HG02884 (cell line): Measurements from ENCODE around the gene TNNT1.
"Not testable (repeated sequence)": the region's sequence is repeated elsewhere in the genome, so short reads cannot be mapped to it uniquely, and the experiment has no call there.

ENCODE experiments used
- ATAC-seq: cut with Tn5 transposase; IDR thresholded peaks from one replicate; pipeline ENCODE4 v1.9.1; 2021; ENCODE audit warnings: mild to moderate bottlenecking, moderate library complexity; ENCODE audit not compliant: unreplicated experiment

Gene TNNT1

DNA sequence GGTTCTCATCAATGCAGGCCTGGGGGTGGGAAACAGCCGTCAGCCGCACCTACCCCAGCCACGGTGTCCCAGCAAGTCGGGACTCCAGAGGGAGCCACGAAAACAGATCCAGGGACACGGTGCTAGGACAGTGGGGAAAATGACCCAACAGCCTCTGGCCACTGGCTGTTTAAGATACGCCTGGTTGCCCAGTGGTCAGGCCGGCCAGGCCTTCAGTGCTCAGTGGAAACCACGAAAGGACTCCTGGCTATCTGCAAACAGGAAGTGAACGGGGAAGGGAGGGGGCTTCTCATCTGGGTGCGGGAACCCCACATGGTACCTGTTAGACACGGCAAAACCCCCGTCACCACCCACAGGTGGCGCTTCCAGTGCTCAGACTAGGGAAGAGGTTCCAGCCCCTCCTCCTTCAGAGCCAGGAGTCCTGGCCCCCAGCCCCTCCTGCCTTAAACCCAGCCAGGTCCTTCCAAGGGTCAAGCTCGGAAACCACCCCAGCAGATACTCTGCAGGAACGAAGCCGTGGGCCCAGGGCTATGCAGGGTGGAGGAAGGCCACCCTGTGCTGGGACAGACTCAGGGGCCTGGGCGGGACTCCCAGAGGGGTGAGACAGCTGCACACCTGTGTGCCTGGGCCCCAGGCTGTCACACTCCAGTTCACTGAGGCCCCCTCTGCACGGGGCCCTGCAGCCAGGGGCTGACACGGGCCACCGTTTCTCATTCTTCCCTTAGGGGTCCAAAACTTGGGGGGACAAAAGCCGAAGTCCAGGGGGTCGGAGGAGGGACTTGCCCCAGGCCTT lies 36.0 kb downstream of the TNNT1 start:
- no peak for ATAC-seq

DNA sequence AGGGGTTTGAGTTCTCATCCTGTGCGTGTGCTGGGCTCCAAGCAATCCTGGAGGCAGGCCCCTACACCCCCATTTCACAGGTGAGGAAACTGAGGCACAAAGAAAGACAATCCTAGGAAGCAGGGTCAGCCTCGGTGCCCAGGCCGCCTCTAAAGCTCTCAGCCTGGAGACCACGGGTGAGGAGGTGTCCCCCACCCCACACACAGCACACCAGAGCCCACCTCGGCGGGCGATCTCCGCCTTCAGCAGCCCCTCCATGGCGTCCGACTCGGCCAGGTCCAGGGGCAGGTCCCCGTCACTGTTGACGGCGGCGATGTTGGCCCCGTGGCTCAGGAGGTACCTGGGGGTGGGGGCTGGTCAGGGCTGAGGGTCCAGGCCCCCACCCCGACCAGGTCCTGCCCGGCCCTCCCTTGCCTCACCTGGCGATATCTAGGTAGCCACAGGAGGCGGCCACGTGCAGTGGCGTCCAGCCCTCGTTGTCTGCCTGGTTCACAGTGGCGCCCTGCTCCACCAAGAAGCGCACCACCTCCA lies 36.7 kb downstream of the TNNT1 start:
- ATAC-seq: no peak

DNA sequence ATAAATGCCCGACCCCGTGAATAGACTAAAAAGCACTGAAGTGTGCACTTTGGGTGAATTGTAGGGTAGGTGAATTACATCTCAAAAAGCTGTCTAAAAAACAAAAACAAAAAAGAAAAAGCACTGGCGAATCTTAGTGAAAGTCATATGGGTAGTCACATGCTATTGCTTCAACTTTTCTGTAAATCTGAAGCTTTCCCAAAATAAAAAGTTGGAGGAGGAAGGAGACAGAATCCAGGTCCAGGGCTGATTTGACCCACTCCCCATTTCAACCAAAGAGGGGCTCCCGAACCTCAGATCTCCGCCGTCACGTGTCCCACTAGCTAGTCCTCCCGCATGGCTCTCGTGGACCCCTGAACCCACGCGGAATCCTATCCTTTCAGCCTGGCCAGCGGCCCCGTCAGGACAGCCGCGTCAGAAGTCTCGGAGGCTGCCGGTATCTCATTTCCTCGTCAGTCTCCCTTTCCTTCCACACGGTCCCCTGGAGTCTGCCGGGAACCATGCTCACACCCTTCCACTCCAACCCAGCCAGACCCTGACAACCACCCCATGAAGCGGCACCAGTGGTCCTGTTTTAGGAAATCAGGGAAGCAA lies 37.7 kb downstream of the TNNT1 start:
- no peak for ATAC-seq

DNA sequence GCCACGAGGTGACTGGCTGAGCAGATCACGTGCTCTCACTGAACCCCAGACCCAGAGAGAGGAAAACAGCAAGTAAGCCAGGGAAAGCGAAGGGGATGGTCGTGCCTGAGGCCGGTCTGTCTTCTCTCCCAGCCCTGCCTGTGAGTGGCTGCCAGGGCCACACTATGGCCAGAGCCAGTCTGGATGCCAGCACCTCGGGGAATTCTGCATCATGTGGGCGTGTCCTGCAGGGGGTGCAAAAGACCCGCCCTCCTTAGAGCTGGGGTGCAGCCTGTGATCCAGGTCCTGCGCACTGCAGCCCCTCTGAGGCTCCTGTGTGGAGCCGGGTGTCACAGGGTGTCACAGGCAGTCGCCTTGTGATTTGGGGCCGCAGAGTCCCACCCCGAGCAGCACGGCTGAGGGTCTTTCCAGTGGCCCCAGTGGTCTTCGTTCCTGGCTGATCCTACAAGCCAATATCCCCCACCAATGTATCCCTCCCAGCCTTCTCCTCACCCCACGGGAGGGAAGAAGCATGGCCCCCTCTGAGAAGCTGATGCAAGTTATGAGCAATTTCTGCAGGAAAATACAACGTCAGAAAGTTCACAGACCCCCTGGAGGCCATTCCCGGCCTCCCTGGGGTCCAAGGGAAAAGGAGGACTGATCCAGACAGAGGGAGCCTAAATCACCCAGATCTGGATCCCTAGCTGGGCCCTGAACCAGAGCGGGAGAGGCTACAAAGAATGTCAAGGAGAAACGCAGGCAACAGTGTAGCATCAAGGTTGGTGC lies 39.3 kb downstream of the TNNT1 start:
- ATAC-seq: no peak

DNA sequence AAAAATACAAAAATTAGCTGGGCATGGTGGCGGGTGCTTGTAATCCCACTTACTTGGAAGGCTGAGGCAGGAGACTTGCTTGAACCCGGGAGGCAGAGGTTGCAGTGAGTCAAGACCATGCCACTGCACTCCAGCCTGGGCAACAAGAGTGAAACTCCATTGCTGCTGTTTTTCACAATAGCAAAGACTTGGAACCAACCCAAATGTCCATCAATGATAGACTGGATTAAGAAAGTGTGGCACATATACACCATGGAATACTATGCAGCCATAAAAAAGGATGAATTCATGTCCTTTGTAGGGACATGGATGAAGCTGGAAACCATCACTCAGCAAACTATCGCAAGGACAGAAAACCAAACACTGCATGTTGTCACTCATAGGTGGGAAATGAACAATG lies 41.8 kb downstream of the TNNT1 start:
- not testable (repeated sequence) for ATAC-seq

DNA sequence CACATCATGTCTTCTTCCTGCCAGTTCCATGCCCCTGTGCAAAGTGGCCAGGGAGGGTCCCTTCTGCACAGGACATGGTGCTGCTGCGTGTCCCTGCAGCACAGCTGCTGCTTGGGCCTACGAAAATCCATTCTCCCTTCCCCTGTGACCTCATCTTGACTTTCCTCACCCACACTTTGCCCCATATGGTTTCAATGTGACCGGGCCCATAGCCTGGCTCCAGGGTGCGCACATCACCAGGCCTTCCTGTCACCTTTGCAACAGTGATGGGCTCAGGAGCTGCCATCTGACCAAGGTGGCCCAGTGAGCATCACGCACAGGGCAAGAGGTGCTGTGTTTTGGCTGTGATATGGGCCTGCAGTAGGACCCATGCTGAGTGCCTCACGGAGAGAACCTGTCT lies 42.4 kb downstream of the TNNT1 start:
- ATAC-seq: no peak

DNA sequence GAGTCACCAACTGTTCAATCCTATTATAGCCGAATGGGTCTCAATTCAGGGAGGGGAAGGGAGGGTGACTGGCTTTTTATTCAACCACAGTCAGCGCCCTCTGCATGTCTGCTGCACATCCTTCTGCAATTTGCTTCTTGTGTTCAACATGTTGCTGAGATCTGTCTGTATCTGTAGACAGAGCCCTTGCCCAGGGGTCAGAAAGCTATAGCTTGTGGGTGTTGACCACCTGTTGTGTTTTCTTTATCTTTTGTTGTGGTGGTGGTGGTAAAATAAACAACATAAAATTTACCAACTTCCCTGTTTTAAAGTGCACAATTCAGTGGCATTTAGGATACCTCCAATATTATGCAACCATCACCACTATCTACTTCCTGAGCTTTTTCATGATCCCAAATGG lies 43.8 kb downstream of the TNNT1 start:
- no peak for ATAC-seq

DNA sequence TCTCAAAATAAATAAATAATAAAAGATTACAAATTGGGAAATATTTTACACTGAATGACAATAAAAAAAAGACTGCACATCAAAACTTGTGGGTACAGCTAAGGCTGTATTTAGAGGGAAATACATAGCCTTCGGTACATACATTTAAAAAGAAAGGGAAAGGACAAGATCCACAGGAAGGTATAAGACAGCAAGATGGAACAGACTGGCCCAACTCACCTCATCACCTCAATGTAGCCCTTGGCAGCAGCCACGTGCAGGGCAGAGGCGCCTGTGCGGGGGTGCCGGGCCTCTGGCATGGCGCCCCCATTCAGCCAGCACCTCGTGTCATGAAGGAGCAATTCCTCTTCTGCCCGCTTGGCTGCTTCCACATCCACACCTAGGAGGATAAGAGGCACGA lies 45.8 kb downstream of the TNNT1 start:
- no peak for ATAC-seq

DNA sequence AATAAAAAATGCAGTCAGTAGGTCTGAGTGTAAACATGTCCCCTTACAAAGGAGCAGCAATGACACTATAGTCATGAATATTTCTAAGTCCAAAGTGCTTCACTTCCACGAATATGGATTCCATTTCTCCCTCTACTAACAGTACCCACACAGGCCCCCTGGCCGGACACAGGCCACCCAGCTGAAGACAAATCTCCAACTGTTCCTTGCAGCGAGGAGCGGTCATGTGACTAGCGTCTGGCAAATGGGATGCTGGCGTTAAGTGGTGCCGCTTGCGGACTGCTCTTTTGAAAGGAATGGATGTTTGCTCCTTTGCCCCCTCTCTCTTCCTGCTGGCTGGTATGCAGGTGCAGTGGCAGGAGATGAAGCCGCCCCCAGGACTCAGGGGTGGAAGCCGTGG lies 47.7 kb downstream of the TNNT1 start:
- no peak for ATAC-seq

DNA sequence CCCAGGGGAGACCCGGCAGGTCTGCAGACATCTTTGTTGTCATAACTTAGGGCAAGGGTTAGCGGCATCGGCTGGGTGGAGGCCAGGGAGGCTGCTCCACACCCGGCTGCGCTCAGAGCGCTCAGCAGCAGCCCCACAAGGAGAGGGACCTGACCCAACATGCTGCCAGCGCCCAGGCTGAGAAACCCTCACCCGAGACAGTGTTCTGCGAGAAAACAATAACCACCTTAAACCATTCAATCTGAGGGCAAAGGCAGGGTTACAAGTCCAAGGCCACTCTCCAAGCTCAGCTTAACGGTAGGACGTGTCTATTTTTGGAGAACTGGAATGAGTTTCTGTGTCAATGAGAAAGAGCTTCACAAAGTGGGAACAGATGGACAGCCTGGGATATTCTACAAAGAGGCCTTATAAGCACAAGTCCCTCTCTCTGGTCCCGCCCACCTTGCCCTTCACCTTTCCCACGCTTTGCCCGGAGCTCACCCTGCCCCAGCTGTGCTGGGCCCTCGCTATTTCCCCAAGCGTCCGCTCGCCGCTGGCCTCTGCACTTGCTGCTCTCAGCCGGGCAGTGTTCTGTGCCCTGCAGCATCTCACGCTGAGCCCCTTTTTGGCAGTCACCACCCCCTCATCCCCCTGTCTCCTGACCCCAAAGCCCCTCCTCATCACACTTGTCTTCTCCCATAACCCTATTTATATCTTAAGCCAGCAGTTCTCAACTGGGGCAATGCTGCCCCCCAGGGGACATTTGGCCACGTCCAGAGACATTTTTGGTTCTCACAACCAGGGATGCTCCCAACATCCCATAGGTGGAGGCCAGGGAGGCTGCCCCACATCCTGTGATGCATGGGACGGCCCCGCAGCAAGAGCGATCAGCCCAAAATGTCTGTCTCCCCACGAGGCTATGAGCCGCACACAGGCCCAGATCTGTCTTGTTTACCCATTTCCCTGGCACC lies 49.2 kb downstream of the TNNT1 start:
- ATAC-seq: no peak

DNA sequence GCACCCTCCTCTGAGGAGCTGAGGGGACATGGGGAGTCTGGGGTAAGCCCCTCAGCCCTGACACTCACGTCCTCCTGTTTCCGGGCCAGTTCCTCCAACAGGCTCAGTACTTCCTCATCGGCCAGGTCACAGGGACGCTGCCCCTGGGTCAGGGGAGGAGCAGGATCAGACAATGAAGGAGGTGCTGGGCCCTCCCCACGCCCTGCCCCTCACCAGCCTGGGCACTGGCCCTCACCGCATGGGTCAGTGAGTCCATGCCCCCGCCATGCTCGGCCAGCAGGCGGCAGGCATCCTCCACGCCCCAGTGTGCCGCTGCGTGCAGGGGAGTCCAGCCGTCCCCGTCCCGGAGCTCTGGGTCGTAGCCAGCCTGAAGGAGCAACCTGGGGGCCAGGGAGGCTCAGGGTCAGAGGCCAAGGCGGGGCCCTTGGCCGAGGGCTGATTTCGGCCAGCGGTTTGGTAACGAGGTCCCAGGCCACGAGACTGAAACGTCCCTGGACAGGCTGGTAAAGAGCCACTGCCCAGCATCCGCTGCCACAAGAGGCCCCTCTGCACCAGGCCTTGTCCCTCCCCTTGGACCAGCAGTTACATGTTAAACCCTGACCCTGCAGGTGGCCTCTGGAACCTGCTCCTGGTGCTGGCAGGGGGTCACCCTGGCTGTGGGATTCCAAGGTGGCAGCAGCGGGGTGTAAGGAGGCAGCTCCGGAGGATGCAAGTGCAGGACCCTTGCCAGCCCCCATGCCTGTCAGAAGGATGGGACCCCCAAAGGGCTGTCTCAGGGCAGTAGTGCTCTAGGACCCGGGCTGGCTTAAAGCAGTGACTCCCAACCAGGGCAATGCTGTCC lies 50.1 kb downstream of the TNNT1 start:
- no peak for ATAC-seq

DNA sequence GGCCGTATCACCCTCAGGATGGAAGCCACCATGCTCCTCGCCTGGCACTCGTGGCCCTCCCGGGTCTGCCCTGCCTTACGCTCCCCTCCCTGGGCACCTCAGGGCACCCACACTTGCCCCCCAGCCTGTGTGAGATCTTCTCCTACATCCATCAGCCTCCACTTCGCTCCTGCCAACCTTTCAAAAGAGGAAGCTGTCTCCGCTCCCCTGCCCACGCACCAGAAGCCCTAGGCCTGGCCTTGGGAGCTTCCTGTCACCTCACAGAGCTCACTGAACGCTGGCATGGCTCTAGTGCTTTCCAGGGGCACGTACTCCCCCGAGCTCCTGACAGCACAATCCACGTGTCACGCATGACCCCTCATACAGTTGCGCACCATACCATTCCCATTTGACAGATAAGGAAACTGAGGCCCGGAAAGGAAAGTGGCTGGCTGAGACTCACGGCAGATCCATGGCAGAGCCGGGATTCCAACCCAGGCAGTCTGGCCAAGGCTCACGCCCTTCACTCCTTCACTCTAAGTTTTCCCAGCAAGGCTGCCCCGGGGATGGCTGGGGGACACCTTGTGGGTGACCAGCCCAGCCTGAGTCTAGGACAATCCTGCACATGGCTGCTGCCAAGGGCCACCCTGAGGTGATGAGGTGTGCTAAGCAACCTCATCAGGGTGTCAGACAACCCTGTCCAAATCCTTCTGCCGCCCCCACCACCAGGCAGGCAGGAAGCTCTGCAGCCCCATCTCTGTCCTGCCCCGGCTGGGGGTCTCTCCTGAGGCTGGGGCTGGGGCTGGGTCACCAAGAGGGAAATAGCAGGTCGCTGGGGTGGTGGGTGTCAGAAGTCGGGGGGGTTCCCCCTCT lies 50.9 kb downstream of the TNNT1 start:
- no peak for ATAC-seq

DNA sequence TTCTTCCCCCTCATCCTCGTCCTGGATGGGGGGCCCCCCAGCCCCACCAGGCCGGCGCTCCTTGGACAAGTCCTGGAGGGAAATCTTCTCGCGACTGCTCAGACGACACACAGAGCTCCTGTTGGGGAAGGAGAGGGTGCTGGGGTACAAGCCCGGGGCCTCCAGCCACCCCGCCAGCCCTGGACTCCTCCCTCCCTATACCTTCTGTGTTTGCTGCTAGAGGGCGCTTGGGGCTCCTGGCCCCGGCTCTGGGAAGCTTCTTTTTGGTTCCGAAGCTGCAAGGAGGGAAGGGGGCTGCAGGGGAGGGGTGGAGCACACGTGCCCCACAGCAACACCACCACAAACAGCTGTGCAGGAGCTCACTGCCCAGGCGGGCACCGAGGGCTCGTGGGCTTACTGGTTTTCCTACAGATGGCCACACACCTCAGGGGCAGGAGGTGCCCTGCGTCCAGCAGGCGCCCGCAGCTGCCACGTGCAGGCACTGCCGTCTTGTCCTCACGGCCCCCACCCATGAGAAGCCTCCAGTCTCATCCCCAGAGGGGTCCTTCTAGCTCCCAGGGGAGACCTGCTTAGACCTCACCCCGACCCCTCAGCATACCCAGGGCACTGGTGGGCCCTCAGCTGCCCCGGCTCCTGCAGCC lies 52.8 kb downstream of the TNNT1 start:
- ATAC-seq: no peak

DNA sequence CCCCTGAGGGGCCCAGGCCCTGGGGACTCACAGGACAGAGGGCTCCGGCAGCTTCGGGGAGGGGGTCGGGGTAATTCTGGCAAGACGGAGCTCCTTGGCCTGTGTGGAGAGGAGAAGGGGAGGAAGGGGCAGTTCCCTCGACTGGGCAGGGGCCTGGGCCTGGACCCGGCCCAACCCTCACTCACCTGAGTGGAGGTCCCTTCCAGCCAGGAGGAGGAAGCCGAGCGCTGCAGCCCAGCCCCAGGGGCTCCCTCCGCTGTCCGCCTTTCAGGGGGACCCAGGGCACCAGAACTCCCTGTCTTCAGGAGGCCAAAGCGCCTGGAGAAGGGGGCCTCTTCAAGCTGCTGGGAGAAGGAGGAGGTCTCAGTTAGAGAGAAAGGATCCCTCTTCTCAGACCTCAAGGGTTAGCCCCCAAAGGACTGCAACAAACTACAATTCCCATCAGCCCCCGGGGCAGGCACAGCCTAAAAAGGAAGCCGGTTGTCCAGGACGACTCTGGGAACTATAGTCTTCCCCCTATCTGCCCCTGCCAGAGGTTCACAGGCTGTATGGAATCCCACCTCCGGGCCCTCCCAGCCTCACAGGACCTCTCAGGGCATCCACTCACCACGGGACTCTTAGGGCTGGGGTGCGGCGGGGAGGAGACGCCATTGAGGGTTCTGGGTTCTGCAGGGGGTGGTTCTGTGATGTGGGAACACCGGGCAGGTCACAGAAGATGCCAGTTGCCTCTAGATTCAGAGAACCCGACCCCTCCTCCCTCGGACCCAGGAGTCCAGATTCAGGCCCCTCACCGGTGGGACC lies 53.5 kb downstream of the TNNT1 start:
- no peak for ATAC-seq

DNA sequence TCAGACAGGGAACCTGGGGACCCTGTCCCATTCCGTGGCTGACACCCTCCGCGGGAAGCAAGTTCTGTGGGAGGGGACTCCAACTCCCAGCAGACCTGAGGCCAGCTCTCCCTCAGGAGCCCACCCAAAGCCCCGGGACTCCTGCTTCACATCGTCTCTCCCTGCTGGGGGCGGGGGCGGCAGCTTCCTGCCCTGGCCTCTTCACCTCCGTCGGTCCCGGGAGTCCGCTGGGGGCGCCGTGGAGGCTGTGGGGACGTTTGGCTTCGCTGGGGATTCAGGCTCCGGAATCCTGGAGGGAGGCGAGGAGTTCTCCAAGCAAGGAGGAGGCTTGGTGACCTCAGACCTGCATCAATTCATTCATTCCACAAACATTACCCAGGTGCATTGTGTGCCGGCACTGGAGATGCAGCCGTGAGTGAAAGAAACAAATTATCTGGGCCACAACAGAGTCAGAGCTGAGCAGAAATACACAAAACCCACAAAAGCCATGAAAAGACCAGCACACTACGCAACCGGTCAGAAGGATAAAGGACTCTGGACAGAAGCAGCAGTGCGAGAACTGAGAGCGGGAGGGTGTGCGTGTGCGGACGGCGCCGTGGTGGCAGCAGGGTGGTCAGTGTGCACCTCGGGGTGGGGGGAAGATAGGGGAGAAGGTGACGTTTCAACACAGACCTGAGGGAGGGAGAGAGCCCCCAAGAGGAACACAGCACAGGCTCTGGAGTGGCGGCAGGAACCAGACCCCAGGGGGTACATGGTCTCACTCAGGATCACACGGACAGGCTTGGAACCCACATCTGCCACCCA lies 54.3 kb downstream of the TNNT1 start:
- no peak for ATAC-seq

DNA sequence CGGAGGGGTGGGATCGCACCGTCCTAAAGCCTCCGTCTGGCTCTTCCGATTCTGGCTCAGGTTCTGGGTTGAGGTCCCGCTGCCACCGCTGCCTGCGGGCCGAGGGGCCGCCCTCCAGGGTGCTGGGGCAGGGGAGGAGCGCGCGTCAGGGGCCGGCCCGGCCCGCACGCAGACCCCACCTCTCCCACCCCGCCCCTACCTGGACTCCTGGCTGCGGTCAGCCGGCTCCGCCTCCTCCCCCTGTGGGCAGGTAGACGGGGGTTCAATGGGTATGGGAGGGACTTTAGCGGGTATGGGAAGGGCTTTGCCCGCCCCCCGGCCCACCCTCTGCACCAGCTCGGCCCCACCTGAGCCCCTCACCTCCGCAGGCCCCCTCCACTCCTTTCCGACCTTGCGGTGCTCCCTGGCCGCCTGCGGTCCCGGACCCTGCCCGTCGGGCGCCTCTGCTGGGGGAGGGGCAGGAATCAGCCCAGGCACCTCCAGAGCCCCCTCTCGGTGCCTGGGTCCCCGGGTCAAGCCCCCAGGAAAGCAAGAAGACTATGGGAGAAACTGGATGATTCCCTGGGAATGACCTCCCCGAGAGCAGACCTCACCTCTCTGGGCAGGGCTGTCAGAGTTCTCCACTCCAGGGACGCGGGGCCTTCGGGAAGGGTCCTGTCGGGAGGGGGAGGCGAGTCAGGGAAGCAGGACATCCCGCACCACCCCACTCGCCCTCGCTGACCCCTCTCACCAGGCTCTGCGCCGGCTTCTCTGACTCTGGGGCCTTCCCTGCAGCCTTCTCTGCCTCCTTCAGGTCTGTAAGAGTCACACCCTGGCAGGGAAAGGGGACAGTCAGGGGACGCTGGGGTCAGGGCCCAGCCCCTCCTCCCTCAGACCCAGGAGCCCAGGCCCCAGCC lies 56.3 kb downstream of the TNNT1 start:
- no peak for ATAC-seq
